NCI-H748 treated with DMSO at 0.1 percent for 48 hours (cell line): ENCODE measurements around the gene ITGAV.

Experiments used
- DNase-seq: peaks from one replicate; lab custom pipeline; 2025; lab: John Stamatoyannopoulos, UW

ITGAV gene

GRCh38 chr2:186718122-186718521, 128.3 kb downstream of the ITGAV start:
- DNase-seq, result no peak

- no peak for DNase-seq
Observed at GRCh38 chr2:186718903-186719302, 129.0 kb downstream of the ITGAV start.

GRCh38 chr2:186721956-186722355, 132.1 kb downstream of the ITGAV start:
- no peak for DNase-seq

GRCh38 chr2:186724736-186725135, 134.9 kb downstream of the ITGAV start:
- no peak for DNase-seq

- no peak for DNase-seq
Observed at GRCh38 chr2:186725783-186726182, 135.9 kb downstream of the ITGAV start.

- no peak for DNase-seq
Observed at GRCh38 chr2:186726938-186727337, 137.1 kb downstream of the ITGAV start.

- DNase-seq, result no peak
Observed at GRCh38 chr2:186728631-186729030, 138.8 kb downstream of the ITGAV start.
